OCI-LY7 (cell line): ENCODE measurements around the gene ABCC1. TPM values are rescaled to one million over a fixed set of nuclear protein-coding genes. Genes with fewer than 3 reads are reported as not detected.

Experiments used
- BruUV-seq: library from RNA; stranded (reverse); fragments of 400-500 nt; replicated peaks from 2 replicates; lab custom pipeline; 2021; lab: Mats Ljungman, UMichigan
- CTCF ChIA-PET: fragments of 300-600 bp; sonication (Branson Sonifier 250); formaldehyde crosslinking; loops from one replicate; lab custom pipeline; 2022; ENCODE audit warnings: antibody characterized with exemption; ENCODE audit not compliant: unreplicated experiment; lab: Charles Lee
- POLR2A ChIA-PET: fragments of 300-600 bp; sonication (Branson Sonifier 250); formaldehyde crosslinking; loops from one replicate; lab custom pipeline; 2022; ENCODE audit warnings: antibody characterized with exemption; lab: Charles Lee
- DNase-seq: peaks from one replicate; pipeline ENCODE4 v3.0.0-alpha.2; 2015; ENCODE audit warnings: low spot score
- H2AFZ ChIP-seq: fragments of 200-600 bp; sonication (generic), shearing (Covaris generic); 2 replicates; pipeline ENCODE4 v1.6.1; 2014; ENCODE audit warnings: mild to moderate bottlenecking, antibody characterized with exemption, low read length, moderate library complexity
- H3K27ac ChIP-seq: fragments of 200-600 bp; sonication (generic); 2 replicates; pipeline ENCODE4 v1.5.1; 2014; ENCODE audit warnings: mixed run types, low read depth, mild to moderate bottlenecking, moderate library complexity, low read length, inconsistent platforms; ENCODE audit not compliant: poor library complexity, severe bottlenecking
- H3K36me3 ChIP-seq: fragments of 200-600 bp; sonication (generic); 2 replicates; pipeline ENCODE4 v1.6.1; 2014; ENCODE audit warnings: mild to moderate bottlenecking, antibody characterized with exemption, low read length, moderate library complexity, mixed read lengths; ENCODE audit not compliant: insufficient read depth
- H3K4me1 ChIP-seq: fragments of 200-600 bp; sonication (generic); 2 replicates; pipeline ENCODE4 v1.5.1; 2014; ENCODE audit warnings: mild to moderate bottlenecking, low read length; ENCODE audit not compliant: insufficient read depth, poor library complexity, severe bottlenecking
- H3K4me2 ChIP-seq: fragments of 200-600 bp; sonication (generic); 2 replicates; pipeline ENCODE4 v1.6.1; 2014; ENCODE audit warnings: mild to moderate bottlenecking, low read length
- H3K4me3 ChIP-seq: fragments of 200-600 bp; sonication (generic); 2 replicates; pipeline ENCODE4 v1.5.1; 2014; ENCODE audit warnings: mild to moderate bottlenecking, low read depth, low read length; ENCODE audit not compliant: poor library complexity, severe bottlenecking
- H3K79me2 ChIP-seq: fragments of 200-600 bp; sonication (generic); 2 replicates; pipeline ENCODE4 v1.6.1; 2016; ENCODE audit warnings: low read depth, mild to moderate bottlenecking, low read length, moderate library complexity, mixed read lengths; ENCODE audit not compliant: insufficient read depth
- H3K9me2 ChIP-seq: fragments of 200-600 bp; sonication (generic); 2 replicates; pipeline ENCODE4 v1.6.1; 2016; ENCODE audit warnings: mild to moderate bottlenecking, low read length, mixed read lengths; ENCODE audit not compliant: insufficient read depth
- H3K9me3 ChIP-seq: fragments of 200-600 bp; sonication (generic); 2 replicates; pipeline ENCODE4 v1.6.1; 2014; ENCODE audit warnings: mild to moderate bottlenecking, mixed run types, low read length, mixed read lengths
- H4K20me1 ChIP-seq: fragments of 200-600 bp; sonication (generic); 2 replicates; pipeline ENCODE4 v1.6.1; 2014; ENCODE audit warnings: mild to moderate bottlenecking, antibody characterized with exemption, low read length, moderate library complexity, mixed read lengths; ENCODE audit not compliant: insufficient read depth
- CTCF ChIP-seq: fragments of 200-600 bp; sonication (generic); conservative IDR thresholded peaks from 2 replicates; pipeline ENCODE4 v1.5.1; 2014; ENCODE audit warnings: mild to moderate bottlenecking, antibody characterized with exemption, low read length, moderate library complexity, mixed read lengths
- EZH2phosphoT487 ChIP-seq: fragments of 200-600 bp; sonication (generic); IDR thresholded peaks from 2 replicates; pipeline ENCODE4 v1.6.1; 2018; ENCODE audit warnings: low read depth, borderline replicate concordance, mild to moderate bottlenecking, mixed run types, antibody characterized with exemption, low read length, moderate library complexity, mixed read lengths
- intact Hi-C: fragments of 100-400 bp; cut with micrococcal nuclease; formaldehyde crosslinking; loops from one replicate; pipeline ENCODE4 v1.10.0; 2022; ENCODE audit not compliant: unreplicated experiment
- total RNA-seq, 2 experiments: library from RNA; depleted of rRNA in 1 of 2; stranded (reverse); fragments of >200 nt in 1 of 2; shearing (Covaris generic) in 1 of 2; gene quantifications; 2 replicates each; pipeline ENCODE4 v1.2.3, GENCODE V29; 2014 to 2022

Gene ABCC1
- total RNA-seq, 2 experiments from 2014 or later = 39.9 to 71.8 TPM

DNA sequence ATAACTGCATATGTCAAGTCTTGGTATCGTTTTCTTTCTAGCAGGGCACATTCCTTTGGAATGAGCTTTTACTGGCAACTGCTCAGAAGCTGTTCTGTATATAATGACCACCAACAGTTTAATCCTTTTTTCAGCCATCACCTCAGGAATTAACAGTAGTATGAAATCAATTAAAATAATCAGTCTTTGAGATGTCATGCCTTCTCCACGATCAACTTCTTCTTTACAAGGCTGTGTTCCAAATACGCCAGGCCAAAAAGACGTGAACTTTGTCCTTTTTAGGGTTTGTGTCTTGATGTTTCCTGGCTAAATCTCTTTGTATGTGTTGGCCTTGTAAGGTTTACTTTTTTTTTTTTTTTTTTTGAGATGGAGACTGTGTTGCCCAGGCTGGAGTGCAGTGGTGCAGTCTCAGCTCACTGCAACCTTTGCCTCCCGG is 54.9 kb downstream of the ABCC1 start:
- no peaks in the 10 kb centered on the region for H3K9me2 ChIP-seq
- H3K36me3 ChIP-seq = peaks cover 15% of the 10 kb centered on the region
- ChIA-PET POLR2A (interaction anchor here (0.5 to 0.8 kb wide), 3 partner anchors 10 to 1013 kb away, joined by 3 read pairs; no protein-coding TSS in a partner anchor), CTCF (no interaction called here)
- H3K27ac ChIP-seq = no peak overlapping the region
- H3K4me3 ChIP-seq = no peak overlapping the region
- TF ChIP-seq CTCF (no peak), EZH2phosphoT487 (no peak)
- peaks cover 6% of the 10 kb centered on the region; the same call in 1 of the 2 replicates for H3K9me3 ChIP-seq
- H4K20me1 ChIP-seq = no peaks in the 10 kb centered on the region
- H2AFZ ChIP-seq = no peak overlapping the region
- intact Hi-C loops = no loop called here
- BruUV-seq = no TSS peak
- no peak overlapping the region for H3K4me2 ChIP-seq
- peaks cover 38% of the 10 kb centered on the region for H3K4me1 ChIP-seq
- no peak for DNase-seq
- H3K79me2 ChIP-seq = peaks cover 63% of the 10 kb centered on the region

- no peak for DNase-seq
- Histone ChIP-seq H3K79me2 (peaks cover 60% of the 10 kb centered on the region), H4K20me1 (no peaks in the 10 kb centered on the region), H3K9me2 (no peaks in the 10 kb centered on the region), H3K9me3 (peaks cover 6% of the 10 kb centered on the region; the same call in 1 of the 2 replicates), H3K4me2 (0 out of 2 replicates have a peak overlapping the region, but pooled peaks have one; percentile 80), H3K27ac (peak overlapping the region; percentile 98), H3K4me3 (no peak overlapping the region), H2AFZ (no peak overlapping the region), H3K4me1 (peaks cover 50% of the 10 kb centered on the region), H3K36me3 (peaks cover 29% of the 10 kb centered on the region)
- POLR2A ChIA-PET = interaction anchor here (0.7 to 1.2 kb wide), 2 partner anchors 16 to 18 kb away, joined by 4 to 7 read pairs; no protein-coding TSS in a partner anchor
- CTCF ChIA-PET = no interaction called here
- BruUV-seq = no TSS peak
- TF ChIP-seq CTCF (no peak), EZH2phosphoT487 (no peak)
- intact Hi-C loops = loop anchor here (5.0 kb wide), 1 partner anchor 118 kb away; the partner anchor contains the start of gene CEP20
These were observed 56.3 kb downstream of the ABCC1 start for GRCh38 chr16:16005721-16006120.

DNA sequence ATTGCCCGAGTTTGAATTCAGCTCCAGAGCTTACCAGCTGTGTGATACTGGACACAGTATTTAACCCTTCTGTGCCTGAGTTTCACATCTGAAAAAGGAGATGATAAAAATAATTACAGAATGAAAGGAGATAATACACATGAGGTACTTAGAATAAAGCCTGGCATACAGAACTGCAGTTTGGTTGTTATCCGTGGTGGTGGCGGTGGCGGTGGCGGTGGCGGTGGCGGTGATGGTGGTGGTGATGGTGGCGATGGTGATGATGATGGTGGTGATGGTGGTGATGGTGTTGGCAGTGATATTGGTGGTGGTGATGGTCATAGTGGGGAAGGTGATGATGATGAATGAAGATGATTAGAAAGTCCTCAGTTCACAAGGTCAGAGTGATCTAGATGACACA is 57.2 kb downstream of the ABCC1 start:
- Histone ChIP-seq H3K4me2 (peak overlapping the region; percentile 80), H4K20me1 (no peaks in the 10 kb centered on the region)
- CTCF ChIA-PET = interaction anchor here (1.0 kb wide), 1 partner anchor 59 kb away, joined by 3 read pairs; no protein-coding TSS in a partner anchor

More for the DNA sequence above, 57.2 kb downstream of the ABCC1 start:
- Histone ChIP-seq H3K27ac (peak overlapping the region; percentile 98), H3K36me3 (peaks cover 35% of the 10 kb centered on the region), H3K9me3 (peaks cover 6% of the 10 kb centered on the region; the same call in 1 of the 2 replicates), H3K4me1 (peaks cover 50% of the 10 kb centered on the region), H3K4me3 (peak overlapping the region; percentile 53), H3K9me2 (no peaks in the 10 kb centered on the region), H3K79me2 (peaks cover 54% of the 10 kb centered on the region), H2AFZ (no peak overlapping the region)
- DNase-seq = no peak
- no peak for TF ChIP-seq EZH2phosphoT487
- no peak for TF ChIP-seq CTCF
- POLR2A ChIA-PET = interaction anchor here (0.7 to 2.6 kb wide), 5 partner anchors 8 to 119 kb away, joined by 3 to 10 read pairs (median 4); no protein-coding TSS in a partner anchor
- no TSS peak for BruUV-seq
- intact Hi-C loops = loop anchor here (5.0 kb wide), 1 partner anchor 119 kb away; the partner anchor contains the start of gene CEP20
